Neuronal stem cell (in vitro differentiated cells): ENCODE data around the gene TPSB2.
A peak's percentile ranks its signal among the peaks of the same experiment; 100 is the strongest.
"Not testable (repeated sequence)": the region's sequence is repeated elsewhere in the genome, so short reads cannot be mapped to it uniquely, and the experiment has no call there.

ENCODE experiments used
- DNase-seq: peaks from one replicate; pipeline ENCODE4 v3.0.0-alpha.2; 2013; ENCODE audit warnings: low spot score
- H2AFZ ChIP-seq: one replicate; pipeline ENCODE4 v1.6.1; 2013; ENCODE audit warnings: mild to moderate bottlenecking, low read length, inconsistent platforms
- H2AK5ac ChIP-seq: 2 replicates; pipeline ENCODE4 v1.6.1; 2013; ENCODE audit warnings: low read depth, mild to moderate bottlenecking, inconsistent platforms, low read length, moderate library complexity, mixed read lengths
- H2BK120ac ChIP-seq: 2 replicates; pipeline ENCODE4 v1.6.1; 2013; ENCODE audit warnings: low read depth, mild to moderate bottlenecking, inconsistent platforms, low read length, moderate library complexity, mixed read lengths
- H2BK12ac ChIP-seq: one replicate; pipeline ENCODE4 v1.6.1; 2013; ENCODE audit warnings: low read length, inconsistent platforms
- H2BK15ac ChIP-seq: 2 replicates; pipeline ENCODE4 v1.6.1; 2013; ENCODE audit warnings: mild to moderate bottlenecking, low read length, inconsistent platforms, mixed read lengths
- H2BK5ac ChIP-seq: one replicate; pipeline ENCODE4 v1.6.1; 2013; ENCODE audit warnings: inconsistent platforms, mild to moderate bottlenecking, low read length, moderate library complexity
- H3K14ac ChIP-seq: one replicate; pipeline ENCODE4 v1.6.1; 2013; ENCODE audit warnings: low read length, inconsistent platforms
- H3K18ac ChIP-seq: 2 replicates; pipeline ENCODE4 v1.6.1; 2013; ENCODE audit warnings: low read length, inconsistent platforms
- H3K23ac ChIP-seq: 2 replicates; pipeline ENCODE4 v1.6.1; 2013; ENCODE audit warnings: low read depth, mild to moderate bottlenecking, mixed read lengths, low read length, inconsistent platforms; ENCODE audit not compliant: poor library complexity
- H3K27ac ChIP-seq: replicated peaks from 3 replicates; pipeline ENCODE4 v1.5.1; 2013; ENCODE audit warnings: low read length, inconsistent platforms
- H3K27me3 ChIP-seq, 3 experiments: 2 replicates each; pipeline ENCODE4 v1.6.1; 2013; ENCODE audit warnings: low read length in 3 of 3, mild to moderate bottlenecking in 2 of 3, inconsistent platforms in 1 of 3, low read depth in 1 of 3, mixed read lengths in 1 of 3, moderate library complexity in 1 of 3; ENCODE audit not compliant: control insufficient read depth in 3 of 3, insufficient read depth in 3 of 3
- H3K36me3 ChIP-seq, 2 donors: replicated peaks in 1 of 2; 2 replicates each; pipeline ENCODE4 v1.6.1; 2013; ENCODE audit warnings: low read length in 2 of 2; ENCODE audit not compliant: control insufficient read depth in 2 of 2, insufficient read depth in 2 of 2
- H3K4ac ChIP-seq: 2 replicates; pipeline ENCODE4 v1.6.1; 2013; ENCODE audit warnings: inconsistent platforms, mild to moderate bottlenecking, low read length, moderate library complexity
- H3K4me1 ChIP-seq, 2 donors: 1 replicate in 1 of 2; 2 replicates in 1 of 2; pipeline ENCODE4 v1.6.1; 2013; ENCODE audit warnings: low read length in 2 of 2, low read depth in 1 of 2; ENCODE audit not compliant: control insufficient read depth in 2 of 2, insufficient read depth in 1 of 2
- H3K4me2 ChIP-seq: one replicate; pipeline ENCODE4 v1.6.1; 2013; ENCODE audit warnings: mild to moderate bottlenecking, low read length, inconsistent platforms; ENCODE audit not compliant: insufficient read depth, poor library complexity, severe bottlenecking
- H3K4me3 ChIP-seq, 2 donors: 2 replicates each; pipeline ENCODE4 v1.5.1; 2013; ENCODE audit warnings: low read length in 2 of 2, mild to moderate bottlenecking in 2 of 2, inconsistent platforms in 1 of 2, moderate library complexity in 1 of 2
- H3K79me1 ChIP-seq: one replicate; pipeline ENCODE4 v1.6.1; 2013; ENCODE audit warnings: low read depth, mild to moderate bottlenecking, inconsistent platforms, low read length, moderate library complexity
- H3K9ac ChIP-seq: one replicate; pipeline ENCODE4 v1.6.1; 2013; ENCODE audit warnings: mild to moderate bottlenecking, low read depth, low read length, inconsistent platforms; ENCODE audit not compliant: poor library complexity
- H3K9me3 ChIP-seq, 2 donors: replicated peaks in 1 of 2; 2 replicates each; pipeline versions ENCODE3 to v1.6.1; 2013; ENCODE audit warnings: low read length in 2 of 2, mild to moderate bottlenecking in 2 of 2, inconsistent platforms in 1 of 2, low read depth in 1 of 2, mixed read lengths in 1 of 2, moderate library complexity in 1 of 2; ENCODE audit not compliant: control insufficient read depth in 2 of 2, insufficient read depth in 1 of 2
- H4K8ac ChIP-seq: one replicate; pipeline ENCODE4 v1.6.1; 2013; ENCODE audit warnings: low read depth, mild to moderate bottlenecking, inconsistent platforms, low read length, moderate library complexity
- H4K91ac ChIP-seq: one replicate; pipeline ENCODE4 v1.6.1; 2013; ENCODE audit warnings: low read length, low read depth, mild to moderate bottlenecking, inconsistent platforms; ENCODE audit not compliant: poor library complexity
- WGBS, 2 donors: extraction: QIAGEN DNeasy Blood & Tissue Kit; methylation state at CpG; one replicate each; pipeline ENCODE4 v1.1.7; 2013; ENCODE audit warnings: missing lambda C conversion rate in 2 of 2, mixed read lengths in 1 of 2; ENCODE audit not compliant: insufficient read length in 2 of 2, insufficient replicate concordance in 1 of 2; ENCODE audit errors: extremely low coverage in 2 of 2; 5-methylcytosine and 5-hydroxymethylcytosine counted together

The TPSB2 gene

GRCh38 chr16:1273816-1274215 lies 43.8 kb upstream of the TPSB2 start:
- Histone ChIP-seq H3K23ac (peak overlapping the region; percentile 55), H3K27me3 (peaks cover 0 to 3% (median 0%) of the 10 kb centered on the region in 3 experiments), H3K18ac (peak overlapping the region; percentile 28), H2AFZ (no peak overlapping the region), H3K27ac (no peak overlapping the region), H3K4me1 (peaks cover 10 to 13% of the 10 kb centered on the region in 2 donors), H3K4ac (peak overlapping the region; percentile 76), H2BK120ac (no peak overlapping the region), H3K14ac (no peak overlapping the region), H3K4me2 (no peak overlapping the region), H3K4me3 (no peak overlapping the region), H3K9me3 (peaks cover 0 to 1% of the 10 kb centered on the region in 2 donors), H3K9ac (no peak overlapping the region), H3K79me1 (no peaks in the 10 kb centered on the region), H4K91ac (no peak overlapping the region), H3K36me3 (no peaks in the 10 kb centered on the region), H2AK5ac (peak overlapping the region; percentile 63), H2BK15ac (no peak overlapping the region), H2BK5ac (no peak overlapping the region), H4K8ac (no peak overlapping the region), H2BK12ac (no peak overlapping the region)
- WGBS, 2 donors, result no CpG with 5 or more reads among the region's 15 CpGs
- DNase-seq, result no peak

GRCh38 chr16:1272453-1273198 lies 42.6 kb upstream of the TPSB2 start:
- no peak overlapping the region for H3K4me3 ChIP-seq
- no peak overlapping the region for H4K91ac ChIP-seq
- H3K18ac ChIP-seq, result peak overlapping the region; percentile 8
- no peak overlapping the region for H4K8ac ChIP-seq
- DNase-seq, result no peak
- no peak overlapping the region for H3K9ac ChIP-seq
- H3K14ac ChIP-seq, result no peak overlapping the region
- no peak overlapping the region for H2BK15ac ChIP-seq
- no peak overlapping the region for H3K23ac ChIP-seq
- peaks cover 0 to 3% (median 0%) of the 10 kb centered on the region in 3 experiments for H3K27me3 ChIP-seq
- H3K4me1 ChIP-seq, result peaks cover under 1% of the 10 kb centered on the region in 2 donors
- no peak overlapping the region for H2AFZ ChIP-seq
- peaks cover 0 to 1% of the 10 kb centered on the region in 2 donors for H3K9me3 ChIP-seq
- H2BK120ac ChIP-seq, result no peak overlapping the region
- no peaks in the 10 kb centered on the region for H3K79me1 ChIP-seq
- H3K36me3 ChIP-seq, result no peaks in the 10 kb centered on the region
- no peak overlapping the region for H2BK5ac ChIP-seq
- no peak overlapping the region for H3K27ac ChIP-seq
- WGBS, 2 donors, result 91% methylated on average over 1 of the region's 9 CpGs; no CpG with 5 or more reads in 1 of the 2 donors
- H3K4ac ChIP-seq, result no peak overlapping the region
- no peak overlapping the region for H2BK12ac ChIP-seq
- H3K4me2 ChIP-seq, result no peak overlapping the region
- H2AK5ac ChIP-seq, result no peak overlapping the region

GRCh38 chr16:1271724-1272413 lies 41.9 kb upstream of the TPSB2 start:
- H2BK12ac ChIP-seq, H2AFZ ChIP-seq, H4K91ac ChIP-seq, H2BK120ac ChIP-seq, H3K18ac ChIP-seq, H4K8ac ChIP-seq, H3K4ac ChIP-seq, H3K4me3 ChIP-seq, H3K27me3 ChIP-seq, H3K79me1 ChIP-seq, H3K36me3 ChIP-seq, H3K4me1 ChIP-seq, DNase-seq, H3K27ac ChIP-seq, H3K9me3 ChIP-seq, H3K4me2 ChIP-seq: not testable (repeated sequence)
- Histone ChIP-seq H2BK15ac (peak overlapping the region; percentile 93), H3K23ac (peak overlapping the region; percentile 68), H2AK5ac (peak overlapping the region; percentile 84), H3K9ac (peak overlapping the region; percentile 63), H3K14ac (peak overlapping the region; percentile 89), H2BK5ac (peak overlapping the region; percentile 93)
- no CpG with 5 or more reads among the region's 19 CpGs for WGBS, 2 donors

- Histone ChIP-seq H2BK12ac (peak overlapping the region; percentile 14), H3K27ac (no peak overlapping the region), H3K36me3 (no peaks in the 10 kb centered on the region), H4K8ac (no peak overlapping the region), H3K9ac (peak overlapping the region; percentile 63), H2BK5ac (peak overlapping the region; percentile 93), H3K4me3 (no peak overlapping the region), H3K79me1 (no peaks in the 10 kb centered on the region), H2AFZ (no peak overlapping the region), H3K18ac (peak overlapping the region; percentile 71), H3K4me2 (no peak overlapping the region), H3K23ac (peak overlapping the region; percentile 68), H3K4me1 (no peaks in the 10 kb centered on the region), H2BK120ac (no peak overlapping the region), H3K27me3 (peaks cover 0 to 3% (median 0%) of the 10 kb centered on the region in 3 experiments), H2BK15ac (peak overlapping the region; percentile 93), H4K91ac (no peak overlapping the region), H3K9me3 (peaks cover 0 to 2% of the 10 kb centered on the region in 2 donors), H3K4ac (no peak overlapping the region), H2AK5ac (peak overlapping the region; percentile 84), H3K14ac (peak overlapping the region; percentile 89)
- WGBS, 2 donors, result no CpG with 5 or more reads among the region's 12 CpGs
- no peak for DNase-seq
These were observed 41.4 kb upstream of the TPSB2 start for GRCh38 chr16:1271380-1271723.
